Muscle of leg (tissue), 11 donors: Measurements from ENCODE around the gene NRXN3. TPM values are rescaled to one million over a fixed set of nuclear protein-coding genes. Genes with fewer than 3 reads are reported as not detected.

Source experiments
- DNase-seq: peaks from one replicate; pipeline ENCODE4 v3.0.0; 2013
- H3K27ac ChIP-seq: one replicate; pipeline ENCODE4 v1.5.1; 2013; ENCODE audit warnings: mild to moderate bottlenecking, low read length, control low read depth
- H3K27me3 ChIP-seq: one replicate; pipeline ENCODE4 v1.6.1; 2013; ENCODE audit warnings: low read length; ENCODE audit not compliant: control insufficient read depth, insufficient read depth
- H3K36me3 ChIP-seq: one replicate; pipeline ENCODE4 v1.6.1; 2013; ENCODE audit warnings: low read length; ENCODE audit not compliant: control insufficient read depth, insufficient read depth
- H3K4me1 ChIP-seq: one replicate; pipeline ENCODE4 v1.6.1; 2013; ENCODE audit warnings: low read length; ENCODE audit not compliant: control insufficient read depth, insufficient read depth
- H3K4me3 ChIP-seq: one replicate; pipeline ENCODE4 v1.5.1; 2013; ENCODE audit warnings: low read length, control low read depth
- H3K9me3 ChIP-seq: replicated peaks from 2 replicates; pipeline ENCODE4 v1.6.1; 2013; ENCODE audit warnings: low read depth, low read length; ENCODE audit not compliant: control insufficient read depth
- WGBS: methylation state at CpG from one replicate; pipeline ENCODE4 v1.1.5; 2013; ENCODE audit warnings: missing lambda C conversion rate; ENCODE audit not compliant: insufficient coverage; 5-methylcytosine and 5-hydroxymethylcytosine counted together
- polyA plus RNA-seq, 8 donors: library from polyadenylated mRNA; unstranded; fragments of 120-200 nt; gene quantifications; one replicate each; pipeline versions ENCODE4 v1.2.1 to v1.2.3, GENCODE V29; 2013; ENCODE audit warnings: inconsistent platforms in 1 of 8, low replicate concordance in 1 of 8; ENCODE audit not compliant: insufficient read length in 8 of 8, insufficient read depth in 1 of 8
- total RNA-seq: library from RNA; stranded (reverse); fragments of 120-200 nt; gene quantifications from one replicate; pipeline ENCODE4 v1.2.4, GENCODE V29; 2013

NRXN3 gene
- total and polyA plus RNA-seq, 9 donors = 0.49 to 1.9 (median 0.69) TPM

DNA sequence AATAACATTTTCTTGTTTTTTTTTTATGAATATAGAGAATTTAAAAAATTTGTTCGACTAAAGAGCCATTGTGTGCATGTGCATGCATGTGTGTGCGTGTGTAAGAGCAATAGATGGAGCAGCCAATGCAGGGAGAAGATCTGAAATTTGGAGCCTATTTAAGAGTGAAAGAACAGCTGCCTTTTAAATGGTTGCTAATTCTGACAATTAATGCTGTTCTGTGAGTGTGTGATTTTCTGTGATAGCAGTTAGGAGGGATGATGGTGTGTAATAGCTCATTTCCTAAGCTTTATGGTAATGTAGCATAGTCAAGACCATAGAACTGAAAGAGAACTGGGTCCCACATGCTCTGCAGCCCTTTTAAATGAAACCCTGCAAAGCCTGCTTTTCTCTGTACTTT, 137.9 kb downstream of the NRXN3 start:
- Histone ChIP-seq H3K4me3 (no peak overlapping the region), H3K36me3 (no peaks in the 10 kb centered on the region), H3K27me3 (no peaks in the 10 kb centered on the region), H3K4me1 (no peaks in the 10 kb centered on the region), H3K27ac (no peak overlapping the region), H3K9me3 (no peaks in the 10 kb centered on the region)
- 70% methylated on average over 2 of the region's 2 CpGs for WGBS
- DNase-seq = no peak

DNA sequence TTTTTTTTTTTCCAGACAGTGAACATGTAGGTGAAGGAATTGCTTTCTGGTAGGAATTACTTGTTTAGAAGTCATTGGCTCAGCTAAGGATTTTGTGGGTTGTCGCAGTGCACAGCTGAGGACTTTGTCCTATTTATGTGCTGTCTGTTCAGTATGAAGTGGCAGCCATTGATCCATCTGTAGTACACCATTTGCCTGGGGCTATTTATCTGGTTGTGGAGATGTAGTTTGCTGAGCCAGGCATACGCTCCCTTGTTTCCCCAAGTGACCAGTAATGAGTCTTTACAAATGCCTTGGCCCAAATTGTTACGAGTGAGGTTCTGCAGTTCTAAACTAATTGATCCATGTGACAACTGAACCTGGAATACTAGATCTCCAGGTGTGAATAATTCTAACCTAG, 140.1 kb downstream of the NRXN3 start:
- no peaks in the 10 kb centered on the region for H3K36me3 ChIP-seq
- no peak overlapping the region for H3K4me3 ChIP-seq
- H3K9me3 ChIP-seq = no peaks in the 10 kb centered on the region
- no peaks in the 10 kb centered on the region for H3K27me3 ChIP-seq
- 63% methylated on average over 3 of the region's 3 CpGs for WGBS
- no peak overlapping the region for H3K27ac ChIP-seq
- H3K4me1 ChIP-seq = no peaks in the 10 kb centered on the region
- no peak for DNase-seq

DNA sequence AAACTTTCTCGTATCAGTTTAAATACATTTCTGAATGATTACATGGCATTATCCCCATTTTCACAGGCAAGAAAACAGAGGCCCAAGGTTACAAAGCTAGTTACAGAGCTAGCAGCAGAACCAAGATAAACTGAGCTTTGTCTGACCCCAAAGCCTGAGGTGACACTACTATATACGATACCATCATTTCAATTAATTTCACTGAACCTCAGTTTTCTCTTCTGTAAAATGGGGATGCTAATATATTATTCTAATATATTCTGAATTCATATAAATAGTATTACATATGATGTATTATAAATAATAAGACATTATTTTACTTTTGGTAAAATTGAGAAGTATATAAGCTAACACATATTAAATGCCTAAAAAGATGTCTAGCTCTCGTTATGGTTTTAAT, 143.3 kb downstream of the NRXN3 start:
- H3K4me3 ChIP-seq = no peak overlapping the region
- H3K27ac ChIP-seq = no peak overlapping the region
- H3K9me3 ChIP-seq = no peaks in the 10 kb centered on the region
- no peaks in the 10 kb centered on the region for H3K36me3 ChIP-seq
- DNase-seq = no peak
- WGBS = no CpG with 5 or more reads among the region's 3 CpGs
- H3K27me3 ChIP-seq = no peaks in the 10 kb centered on the region
- H3K4me1 ChIP-seq = no peaks in the 10 kb centered on the region

DNA sequence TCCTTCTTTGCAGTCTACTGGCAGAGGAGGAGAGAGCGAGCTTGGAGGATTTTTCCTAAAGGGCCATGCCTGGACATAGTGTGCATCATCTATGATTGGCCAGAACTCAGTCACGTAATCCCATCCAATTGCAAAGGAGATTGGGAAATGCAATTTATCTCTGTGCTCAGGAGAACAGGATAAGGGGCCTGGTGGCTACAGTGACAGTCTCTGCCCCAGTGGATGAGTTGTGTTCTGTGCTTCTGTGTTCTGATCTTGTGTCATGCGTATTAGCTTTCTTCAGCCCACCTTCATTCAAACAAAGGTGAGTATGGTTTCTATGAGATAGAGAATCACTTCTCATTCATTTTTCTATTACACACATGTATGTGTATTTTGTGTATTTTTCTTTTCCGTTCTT, 144.3 kb downstream of the NRXN3 start:
- Histone ChIP-seq H3K27me3 (no peaks in the 10 kb centered on the region), H3K9me3 (no peaks in the 10 kb centered on the region), H3K27ac (no peak overlapping the region), H3K4me3 (no peak overlapping the region), H3K4me1 (no peaks in the 10 kb centered on the region), H3K36me3 (no peaks in the 10 kb centered on the region)
- 90% methylated on average over 2 of the region's 4 CpGs for WGBS
- DNase-seq = no peak

DNA sequence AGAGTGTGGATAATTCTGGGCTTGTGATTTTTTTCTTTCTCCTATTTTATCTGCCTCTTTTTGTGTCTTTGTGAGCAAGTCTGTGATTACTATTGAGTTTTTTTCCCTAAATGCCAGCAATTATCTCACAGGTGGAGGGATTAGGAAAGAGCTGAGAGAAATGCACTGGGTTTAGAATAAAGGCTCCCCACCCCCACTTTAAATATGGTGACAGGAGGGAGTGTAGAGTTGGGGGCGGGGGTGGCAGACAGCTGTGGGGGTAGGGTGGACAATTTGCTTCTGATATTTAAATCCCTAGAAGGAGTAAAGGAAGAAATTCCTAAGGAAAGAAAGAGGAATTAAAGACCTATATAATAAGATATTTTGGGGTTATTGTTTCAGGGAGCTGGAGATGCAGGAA, 145.9 kb downstream of the NRXN3 start:
- Histone ChIP-seq H3K4me1 (no peaks in the 10 kb centered on the region), H3K27ac (no peak overlapping the region), H3K36me3 (no peaks in the 10 kb centered on the region), H3K9me3 (no peaks in the 10 kb centered on the region), H3K27me3 (no peaks in the 10 kb centered on the region), H3K4me3 (no peak overlapping the region)
- no CpG with 5 or more reads among the region's 1 CpG for WGBS
- DNase-seq = no peak

DNA sequence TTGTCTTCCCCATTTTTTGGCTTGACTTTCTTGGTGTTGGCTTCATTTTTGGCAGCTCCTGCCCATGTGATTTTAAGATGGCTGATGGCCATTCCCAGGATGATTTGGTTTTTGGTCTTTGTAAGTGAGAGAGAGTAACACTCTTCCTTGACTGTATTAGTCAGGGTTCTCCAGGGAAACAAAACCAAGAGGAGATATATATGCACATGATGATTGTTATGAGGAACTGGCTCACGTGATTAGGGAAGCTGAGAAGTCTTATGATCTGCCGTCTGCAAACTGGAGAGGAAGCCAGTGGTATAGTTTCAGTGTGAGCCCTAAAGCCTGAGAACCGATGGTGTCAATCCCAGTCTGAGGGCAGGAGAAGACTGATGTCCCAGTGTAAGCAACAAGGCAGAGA, 146.6 kb downstream of the NRXN3 start:
- no peaks in the 10 kb centered on the region for H3K36me3 ChIP-seq
- no peaks in the 10 kb centered on the region for H3K27me3 ChIP-seq
- DNase-seq = peak; percentile 44
- H3K27ac ChIP-seq = no peak overlapping the region
- H3K4me3 ChIP-seq = no peak overlapping the region
- H3K9me3 ChIP-seq = no peaks in the 10 kb centered on the region
- no peaks in the 10 kb centered on the region for H3K4me1 ChIP-seq
- WGBS = 53% methylated on average over 2 of the region's 3 CpGs

DNA sequence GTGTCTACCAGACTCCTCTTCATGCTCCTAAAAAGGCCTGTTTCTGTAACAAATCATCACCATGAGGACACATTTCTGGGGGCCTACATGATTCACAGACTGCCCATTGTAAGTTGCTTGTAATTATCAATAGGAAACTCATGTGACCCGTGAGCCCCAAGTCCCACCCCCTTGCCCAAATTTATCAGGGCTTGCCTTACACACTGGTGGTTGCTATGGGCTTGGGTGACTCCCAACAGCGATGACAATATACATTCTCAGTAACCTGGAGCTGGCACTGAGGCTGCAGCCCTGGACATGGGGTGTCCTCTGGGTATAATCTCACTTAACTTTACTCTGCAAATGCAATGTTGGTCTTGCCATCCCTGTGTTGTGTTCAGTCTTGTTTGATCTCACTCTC, 149.2 kb downstream of the NRXN3 start:
- DNase-seq = no peak
- Histone ChIP-seq H3K9me3 (no peaks in the 10 kb centered on the region), H3K27ac (no peak overlapping the region), H3K4me3 (no peak overlapping the region), H3K36me3 (no peaks in the 10 kb centered on the region), H3K4me1 (no peaks in the 10 kb centered on the region), H3K27me3 (no peaks in the 10 kb centered on the region)
- 100% methylated on average over 1 of the region's 2 CpGs for WGBS

DNA sequence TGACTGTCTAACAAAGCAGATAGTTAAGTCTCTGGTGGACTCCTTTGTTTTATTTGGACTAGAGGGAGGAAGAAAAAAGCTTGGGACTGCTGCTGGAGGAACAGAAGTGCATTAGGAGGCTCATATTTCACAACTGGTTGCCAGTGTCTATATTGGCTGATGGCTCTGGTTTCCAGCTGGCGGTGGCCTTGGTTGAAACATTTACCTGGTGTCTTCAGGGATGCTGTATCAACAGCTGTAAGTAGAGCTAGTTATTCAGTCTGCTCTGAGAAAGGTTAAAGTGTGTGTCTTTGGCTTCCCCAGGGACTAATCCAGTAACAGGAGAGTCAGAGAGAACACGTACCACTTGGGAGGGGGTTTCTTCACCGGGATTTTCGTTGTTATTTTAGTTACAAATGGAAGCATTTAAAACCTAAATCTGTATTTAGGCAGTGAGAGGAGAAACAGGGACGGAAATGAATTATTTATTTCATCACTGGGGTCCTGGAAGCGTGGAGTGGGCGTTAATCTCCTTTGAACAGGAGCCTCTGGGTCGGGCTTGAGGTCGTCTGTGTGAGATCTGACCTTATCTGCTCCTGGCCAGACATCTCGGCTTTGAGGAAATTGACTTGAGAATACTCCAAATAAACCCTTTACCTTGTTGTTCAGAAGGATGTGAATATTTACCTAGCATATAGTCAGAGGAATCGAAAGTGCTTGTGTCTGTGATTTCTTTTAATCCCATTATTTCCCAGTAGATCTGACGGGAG, 149.9 kb downstream of the NRXN3 start:
- Histone ChIP-seq H3K27ac (no peak overlapping the region), H3K4me3 (no peak overlapping the region), H3K9me3 (no peaks in the 10 kb centered on the region), H3K4me1 (no peaks in the 10 kb centered on the region), H3K36me3 (no peaks in the 10 kb centered on the region), H3K27me3 (no peaks in the 10 kb centered on the region)
- 3% methylated on average over 6 of the region's 12 CpGs for WGBS
- DNase-seq = no peak

DNA sequence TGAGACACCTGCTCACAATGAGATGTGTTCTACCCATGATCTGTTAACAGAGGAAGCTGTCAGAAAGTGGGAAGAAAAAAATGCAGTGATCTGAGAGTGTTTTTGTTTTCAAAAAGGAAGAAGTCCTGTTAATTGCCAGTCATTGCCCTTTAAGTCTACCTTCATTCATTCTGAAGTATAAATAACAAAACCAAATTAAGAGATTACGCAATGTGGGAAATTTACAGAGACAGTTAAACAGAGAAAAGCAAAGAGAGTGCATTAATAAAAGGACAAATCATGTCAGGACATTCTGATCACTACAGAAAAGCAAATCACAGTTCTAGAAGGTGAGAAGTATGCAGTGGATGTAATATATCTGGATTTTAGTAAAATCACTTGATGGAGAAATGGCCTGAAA, 154.2 kb downstream of the NRXN3 start:
- Histone ChIP-seq H3K4me1 (no peaks in the 10 kb centered on the region), H3K4me3 (no peak overlapping the region), H3K9me3 (no peaks in the 10 kb centered on the region), H3K27me3 (no peaks in the 10 kb centered on the region), H3K36me3 (no peaks in the 10 kb centered on the region), H3K27ac (no peak overlapping the region)
- no CpG with 5 or more reads among the region's 1 CpG for WGBS
- no peak for DNase-seq

DNA sequence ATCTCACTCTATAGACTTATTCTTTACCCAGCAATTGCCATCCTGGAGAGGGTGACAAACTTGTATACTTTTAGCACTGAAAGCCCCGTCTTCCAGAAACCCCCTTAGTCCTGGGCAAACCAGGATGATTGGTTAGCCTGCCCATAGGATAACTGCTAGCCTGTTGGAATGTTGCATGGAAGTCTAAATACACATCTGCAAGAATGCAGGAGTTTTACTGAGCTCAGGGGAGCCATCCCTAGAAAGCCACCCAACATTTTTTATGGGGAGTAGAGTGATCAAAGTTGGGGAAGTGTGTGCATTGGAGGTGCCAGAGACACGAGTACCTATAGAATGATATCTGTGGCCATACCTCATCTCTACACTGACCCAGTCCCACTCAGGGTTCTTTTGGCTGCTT, 155.7 kb downstream of the NRXN3 start:
- H3K4me3 ChIP-seq = no peak overlapping the region
- no peaks in the 10 kb centered on the region for H3K27me3 ChIP-seq
- H3K4me1 ChIP-seq = no peaks in the 10 kb centered on the region
- H3K36me3 ChIP-seq = no peaks in the 10 kb centered on the region
- no peak overlapping the region for H3K27ac ChIP-seq
- WGBS = no CpG with 5 or more reads among the region's 2 CpGs
- DNase-seq = no peak
- H3K9me3 ChIP-seq = no peaks in the 10 kb centered on the region
